T-cell (primary cell): ENCODE measurements around the gene ARF3. TPM values are rescaled to one million over a fixed set of nuclear protein-coding genes. Genes with fewer than 3 reads are reported as not detected.

Source experiments
- ATAC-seq, 4 experiments: fragments of 200-7000 bp in 3 of 4; fragments of 150-1000 bp in 1 of 4; cut with Tn5 transposase; replicated peaks in 1 of 4; 1 replicate in 3 of 4; 2 replicates in 1 of 4; pipeline ENCODE4 v1.10.0; 2021; ENCODE audit warnings: moderate library complexity in 3 of 4, mild to moderate bottlenecking in 2 of 4, moderate number of reproducible peaks in 1 of 4
- CTCF ChIA-PET, 2 donors: fragments of 300-600 bp; sonication (Branson Sonifier 250); formaldehyde crosslinking; loops; one replicate each; lab custom pipeline; 2022; ENCODE audit warnings: antibody characterized with exemption in 2 of 2; lab: Charles Lee
- POLR2A ChIA-PET, 2 donors: fragments of 300-600 bp; sonication (Branson Sonifier 250); formaldehyde crosslinking; loops; one replicate each; lab custom pipeline; 2022; ENCODE audit warnings: antibody characterized with exemption in 2 of 2; lab: Charles Lee
- DNase-seq, 35 experiments: peaks; one replicate each; pipeline versions ENCODE4 v3.0.0 to v3.0.0-alpha.2; 2013 to 2023
- H3K27ac ChIP-seq: one replicate; pipeline ENCODE4 v1.5.1; 2013; ENCODE audit warnings: low read length
- H3K27me3 ChIP-seq, 2 experiments: replicated peaks in 1 of 2; 1 replicate in 1 of 2; 2 replicates in 1 of 2; pipeline versions ENCODE4 v1.6.1 to v1.7.0; 2013; ENCODE audit warnings: low read length in 1 of 2, mixed read lengths in 1 of 2; ENCODE audit not compliant: control insufficient read depth in 2 of 2, insufficient read depth in 2 of 2; ENCODE audit errors: extremely low read depth in 1 of 2
- H3K36me3 ChIP-seq, 2 donors: 1 replicate in 1 of 2; 2 replicates in 1 of 2; pipeline versions ENCODE4 v1.6.1 to v1.7.0; 2013; ENCODE audit warnings: low read length in 1 of 2; ENCODE audit not compliant: control insufficient read depth in 2 of 2, insufficient read depth in 1 of 2; ENCODE audit errors: extremely low read depth in 1 of 2
- H3K4me1 ChIP-seq, 2 experiments: 1 replicate in 1 of 2; 2 replicates in 1 of 2; pipeline versions ENCODE4 v1.6.1 to v1.7.0; 2013; ENCODE audit warnings: low read length in 2 of 2, mixed read lengths in 1 of 2; ENCODE audit not compliant: insufficient read depth in 2 of 2, control insufficient read depth in 1 of 2; ENCODE audit errors: extremely low read depth in 1 of 2
- H3K4me3 ChIP-seq, 2 donors: 1 replicate in 1 of 2; 2 replicates in 1 of 2; pipeline versions ENCODE4 v1.5.1 to v1.7.0; 2013; ENCODE audit warnings: mild to moderate bottlenecking in 2 of 2, low read length in 1 of 2, moderate library complexity in 1 of 2; ENCODE audit not compliant: control insufficient read depth in 1 of 2; ENCODE audit errors: extremely low read depth in 1 of 2
- H3K9me3 ChIP-seq: 2 replicates; pipeline ENCODE4 v1.7.0; 2013
- H3K27ac Mint-ChIP-seq, 2 donors: one replicate each; pipeline ENCODE4 v1.8.0; 2020 to 2021; ENCODE audit warnings: mild to moderate bottlenecking in 2 of 2, mixed read lengths in 2 of 2
- H3K27me3 Mint-ChIP-seq, 2 donors: one replicate each; pipeline ENCODE4 v1.8.0; 2021 to 2022; ENCODE audit warnings: mixed read lengths in 2 of 2
- H3K36me3 Mint-ChIP-seq: one replicate; pipeline ENCODE4 v1.8.0; 2021; ENCODE audit warnings: mixed read lengths
- H3K4me1 Mint-ChIP-seq, 3 donors: one replicate each; pipeline ENCODE4 v1.8.0; 2020 to 2022; ENCODE audit warnings: mixed read lengths in 3 of 3, mild to moderate bottlenecking in 1 of 3
- H3K4me3 Mint-ChIP-seq, 3 donors: one replicate each; pipeline ENCODE4 v1.8.0; 2020 to 2022; ENCODE audit warnings: mild to moderate bottlenecking in 3 of 3, mixed read lengths in 3 of 3, moderate library complexity in 3 of 3
- H3K9me3 Mint-ChIP-seq, 3 donors: one replicate each; pipeline ENCODE4 v1.8.0; 2020 to 2022; ENCODE audit warnings: mixed read lengths in 3 of 3
- WGBS: methylation state at CpG from one replicate; pipeline ENCODE4 v1.1.5; 2013; ENCODE audit warnings: missing lambda C conversion rate; ENCODE audit not compliant: insufficient coverage; 5-methylcytosine and 5-hydroxymethylcytosine counted together
- total RNA-seq, 35 experiments: library from RNA in 6 of 35; stranded (reverse) in 6 of 35; fragments of 120-200 nt in 1 of 35; gene quantifications; one replicate each; pipeline versions ENCODE4 v1.2.1 to v1.2.4 and lab custom pipeline; 2013 to 2026

Gene ARF3
- total RNA-seq, 5 donors from 2014 or later (not counting 1 experiment from before 2014, with no cell fraction given), result 63.6 to 82.9 (median 74.3) TPM

DNA sequence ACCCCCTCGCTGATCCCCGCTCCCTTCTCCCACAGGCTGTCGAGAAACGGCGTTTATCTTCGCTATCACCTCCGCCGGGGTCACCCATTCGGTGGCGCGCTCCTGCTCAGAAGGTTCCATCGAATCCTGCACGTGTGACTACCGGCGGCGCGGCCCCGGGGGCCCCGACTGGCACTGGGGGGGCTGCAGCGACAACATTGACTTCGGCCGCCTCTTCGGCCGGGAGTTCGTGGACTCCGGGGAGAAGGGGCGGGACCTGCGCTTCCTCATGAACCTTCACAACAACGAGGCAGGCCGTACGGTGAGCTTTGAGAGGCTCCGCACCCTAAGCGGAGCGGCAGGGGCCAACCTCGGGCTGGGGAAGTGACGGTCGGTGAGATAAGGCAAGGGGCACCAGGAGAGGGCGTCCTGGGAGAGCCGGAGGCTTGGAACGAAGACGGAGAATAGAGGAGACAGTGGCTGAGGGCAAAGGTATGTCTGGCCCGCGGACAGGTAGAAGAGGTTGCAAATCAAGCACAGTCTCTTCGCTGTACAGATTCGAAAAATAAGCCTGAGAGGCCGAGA is 23.2 kb upstream of the ARF3 start:
- H3K36me3 Mint-ChIP-seq, result no peaks in the 10 kb centered on the region
- H3K27ac Mint-ChIP-seq, result peak overlapping the region; percentile 69 to 82
- ChIA-PET POLR2A (no interaction called here), CTCF (interaction anchor here (0.6 to 4.9 kb wide), 7 partner anchors 8 to 128 kb away, joined by 3 to 55 read pairs (median 4); partner anchors contain the start of genes ARF3 (in 1 of the 2) and DDX23 (in 1 of the 2))
- peaks cover 8 to 19% of the 10 kb centered on the region in 2 donors for H3K27me3 Mint-ChIP-seq
- Histone ChIP-seq H3K4me3 (peak overlapping the region; percentile 56 to 81), H3K27me3 (peaks cover 14 to 46% of the 10 kb centered on the region in 2 experiments), H3K36me3 (no peaks in the 10 kb centered on the region), H3K27ac (peak overlapping the region; percentile 72), H3K9me3 (no peaks in the 10 kb centered on the region), H3K4me1 (peaks cover 20 to 54% of the 10 kb centered on the region in 2 experiments)
- no peaks in the 10 kb centered on the region for H3K9me3 Mint-ChIP-seq
- peak; percentile 15 to 30 (median 24) for ATAC-seq
- H3K4me3 Mint-ChIP-seq, result peak overlapping the region; percentile 82 to 86 (median 85)
- peaks cover 42 to 52% (median 50%) of the 10 kb centered on the region in 3 donors for H3K4me1 Mint-ChIP-seq
- peak in 7 of 35 experiments; percentile 31 to 63 (median 43) for DNase-seq
- WGBS, result 2% methylated on average over 46 of the region's 46 CpGs

DNA sequence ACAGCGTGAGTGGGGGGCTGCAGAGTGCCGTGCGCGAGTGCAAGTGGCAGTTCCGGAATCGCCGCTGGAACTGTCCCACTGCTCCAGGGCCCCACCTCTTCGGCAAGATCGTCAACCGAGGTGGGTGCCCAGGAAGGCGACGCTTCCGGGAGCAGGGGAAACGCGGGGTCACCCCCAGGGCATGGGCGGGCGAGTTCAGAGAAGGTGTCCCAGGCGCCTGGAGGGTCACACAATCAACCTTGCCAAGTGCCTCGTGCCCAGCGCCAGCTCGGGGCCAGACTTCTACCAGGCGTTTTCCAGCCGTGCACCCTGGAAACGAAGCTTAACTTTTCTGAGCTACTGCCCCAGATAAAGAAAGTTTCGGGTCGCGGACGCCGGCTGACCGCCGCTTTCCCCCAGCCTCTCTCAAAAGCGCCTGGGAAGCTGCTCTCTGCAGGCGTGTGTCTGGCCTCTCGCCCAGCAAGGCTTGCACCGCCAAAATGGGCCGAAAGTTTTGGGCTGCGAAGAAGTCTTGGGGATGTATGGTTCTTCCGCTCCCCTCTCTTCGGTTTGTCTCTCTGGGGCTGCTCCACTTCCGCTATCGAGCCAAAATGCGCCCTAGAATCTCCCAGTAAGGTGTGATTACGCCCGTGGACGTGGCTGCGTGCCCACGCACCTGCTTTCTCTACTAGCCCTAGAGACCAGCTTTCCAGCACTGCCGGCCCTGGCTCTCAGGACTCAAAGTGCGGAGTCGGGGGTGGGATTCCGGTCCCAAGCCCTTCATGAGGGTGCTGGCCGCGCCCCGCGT is 22.5 kb upstream of the ARF3 start:
- Mint-ChIP-seq H3K36me3 (no peaks in the 10 kb centered on the region), H3K27ac (peak overlapping the region; percentile 69 to 82), H3K9me3 (no peaks in the 10 kb centered on the region), H3K4me3 (peak overlapping the region; percentile 82 to 86 (median 85)), H3K27me3 (peaks cover 8 to 16% of the 10 kb centered on the region in 2 donors), H3K4me1 (peaks cover 42 to 52% (median 50%) of the 10 kb centered on the region in 3 donors)
- POLR2A ChIA-PET, result interaction anchor here in 1 of 2 donors (1.1 kb wide), 1 partner anchor 54 kb away, joined by 3 read pairs; no protein-coding TSS in a partner anchor
- WGBS, result 1% methylated on average over 51 of the region's 55 CpGs
- Histone ChIP-seq H3K36me3 (no peaks in the 10 kb centered on the region), H3K27ac (peak overlapping the region; percentile 72), H3K4me3 (peak overlapping the region; percentile 56 to 81), H3K9me3 (no peaks in the 10 kb centered on the region), H3K27me3 (peaks cover 12 to 41% of the 10 kb centered on the region in 2 experiments), H3K4me1 (peaks cover 20 to 54% of the 10 kb centered on the region in 2 experiments)
- CTCF ChIA-PET, result interaction anchor here (0.6 to 4.9 kb wide), 10 partner anchors 8 to 128 kb away, joined by 3 to 55 read pairs (median 4); partner anchors contain the start of genes ARF3 (in 1 of the 2), DDX23 (in 1 of the 2) and FKBP11 (in 1 of the 2)
- DNase-seq (peak in 19 of 35 experiments; percentile 32 to 75 (median 45)), ATAC-seq (peak; percentile 31 to 54 (median 47))

DNA sequence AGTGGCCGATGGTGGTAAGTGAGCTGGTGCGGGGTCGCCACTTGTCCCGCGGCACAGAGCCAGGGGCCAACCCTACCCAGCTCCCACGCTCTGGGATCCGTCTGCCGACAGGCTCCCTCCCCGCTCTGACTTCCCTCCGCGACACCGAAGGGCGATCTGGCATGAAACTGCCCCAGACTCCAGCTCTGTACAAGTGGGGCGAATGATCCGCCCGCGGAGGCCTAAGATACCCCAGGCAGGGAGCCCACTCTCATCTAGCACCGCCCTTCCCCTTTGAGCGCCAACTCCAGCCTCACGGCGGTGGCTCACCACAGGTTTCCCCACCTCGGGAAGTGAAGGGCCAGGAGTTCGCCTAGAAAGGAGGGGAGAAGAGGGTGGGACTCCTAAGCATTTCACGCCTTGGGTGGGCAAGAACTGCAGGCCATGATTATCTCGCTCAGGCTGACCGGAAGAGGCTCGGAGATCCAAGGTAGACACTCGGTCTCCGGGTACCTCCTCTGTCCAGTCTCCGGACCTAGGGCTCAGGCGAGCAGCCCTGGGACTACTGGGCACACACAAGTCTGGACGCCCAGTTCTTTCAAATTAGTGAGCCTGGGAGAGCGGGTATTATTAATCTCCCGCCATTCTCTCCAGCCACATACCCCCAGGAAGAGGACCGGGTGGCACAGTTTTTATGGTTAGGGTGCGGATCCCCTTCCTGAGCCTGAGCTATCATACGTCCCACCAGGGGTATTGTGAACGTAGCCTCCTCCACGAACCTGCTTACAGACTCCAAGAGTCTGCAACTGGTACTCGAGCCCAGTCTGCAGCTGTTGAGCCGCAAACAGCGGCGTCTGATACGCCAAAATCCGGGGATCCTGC is 21.7 kb upstream of the ARF3 start:
- Mint-ChIP-seq H3K9me3 (no peaks in the 10 kb centered on the region), H3K4me3 (peak overlapping the region; percentile 82 to 86 (median 85)), H3K4me1 (peaks cover 42 to 55% (median 52%) of the 10 kb centered on the region in 3 donors), H3K27me3 (peaks cover 14 to 23% of the 10 kb centered on the region in 2 donors), H3K36me3 (no peaks in the 10 kb centered on the region), H3K27ac (peak overlapping the region; percentile 62 to 82)
- ChIA-PET CTCF (interaction anchor here (0.6 to 4.9 kb wide), 12 partner anchors 9 to 127 kb away, joined by 3 to 55 read pairs (median 5); partner anchors contain the start of genes ARF3 (in 2 of the 2), DDX23 (in 1 of the 2) and FKBP11 (in 1 of the 2)), POLR2A (interaction anchor here in 1 of 2 donors (0.6 to 1.1 kb wide), 2 partner anchors 53 to 88 kb away, joined by 3 read pairs; no protein-coding TSS in a partner anchor)
- no peaks in the 10 kb centered on the region for H3K9me3 ChIP-seq
- peak overlapping the region; percentile 72 for H3K27ac ChIP-seq
- peaks cover 20 to 57% of the 10 kb centered on the region in 2 experiments for H3K4me1 ChIP-seq
- peak; percentile 2 to 7 (median 4) for ATAC-seq
- peaks cover 10 to 46% of the 10 kb centered on the region in 2 experiments for H3K27me3 ChIP-seq
- peak overlapping the region; percentile 56 to 81 for H3K4me3 ChIP-seq
- WGBS, result 4% methylated on average over 27 of the region's 45 CpGs
- H3K36me3 ChIP-seq, result no peaks in the 10 kb centered on the region
- DNase-seq, result peak in 3 of 35 experiments; percentile 10 to 37 (median 16)

DNA sequence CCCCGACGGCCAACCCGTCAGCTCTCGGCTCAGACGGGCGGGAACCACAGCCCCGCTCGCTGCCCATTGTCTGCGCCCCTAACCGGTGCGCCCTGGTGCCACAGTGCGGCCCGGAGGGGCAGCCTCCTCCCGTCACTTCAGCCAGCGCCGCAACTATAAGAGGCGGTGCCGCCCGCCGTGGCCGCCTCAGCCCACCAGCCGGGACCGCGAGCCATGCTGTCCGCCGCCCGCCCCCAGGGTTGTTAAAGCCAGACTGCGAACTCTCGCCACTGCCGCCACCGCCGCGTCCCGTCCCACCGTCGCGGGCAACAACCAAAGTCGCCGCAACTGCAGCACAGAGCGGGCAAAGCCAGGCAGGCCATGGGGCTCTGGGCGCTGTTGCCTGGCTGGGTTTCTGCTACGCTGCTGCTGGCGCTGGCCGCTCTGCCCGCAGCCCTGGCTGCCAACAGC is 21.0 kb upstream of the ARF3 start, which contains the start of gene WNT1:
WNT1 (plus strand) TSS at position 32 of the 450 bp plus-strand sequence; CDS start at position 361, 329 bp downstream.
- POLR2A ChIA-PET, result interaction anchor here in 1 of 2 donors (0.6 kb wide), 2 partner anchors 87 to 438 kb away, joined by 3 read pairs; no protein-coding TSS in a partner anchor

More for the DNA sequence above, 21.0 kb upstream of the ARF3 start, which contains the start of gene WNT1:
- H3K27me3 ChIP-seq, result peaks cover 10 to 52% of the 10 kb centered on the region in 2 experiments
- ATAC-seq (peak in 3 of 4 experiments; percentile 2 to 8 (median 3)), DNase-seq (peak in 5 of 35 experiments; percentile 8 to 44 (median 24))
- Mint-ChIP-seq H3K27ac (peak within 1 kb of the TSS; percentile 39 to 62), H3K36me3 (no peaks in the 10 kb centered on the region), H3K9me3 (no peaks in the 10 kb centered on the region), H3K4me3 (peak within 1 kb of the TSS; percentile 82 to 86 (median 85)), H3K4me1 (peaks cover 42 to 55% (median 52%) of the 10 kb centered on the region in 3 donors), H3K27me3 (peaks cover 18 to 26% of the 10 kb centered on the region in 2 donors)
- H3K36me3 ChIP-seq, result no peaks in the 10 kb centered on the region
- CTCF ChIA-PET, result interaction anchor here (0.6 to 4.9 kb wide), 18 partner anchors 10 to 126 kb away, joined by 3 to 55 read pairs (median 4); partner anchors contain the start of genes ARF3 (in 2 of the 2), DDX23 (in 1 of the 2) and FKBP11 (in 1 of the 2)
- peak within 1 kb of the TSS; percentile 72 for H3K27ac ChIP-seq
- peaks cover 20 to 60% of the 10 kb centered on the region in 2 experiments for H3K4me1 ChIP-seq
- H3K4me3 ChIP-seq, result peak within 1 kb of the TSS; percentile 56 to 81
- 2% methylated on average over 45 of the region's 45 CpGs for WGBS
- no peaks in the 10 kb centered on the region for H3K9me3 ChIP-seq
